Nephron (organoid): Measurements from ENCODE around the gene HMBS.
"Not testable (repeated sequence)": the region's sequence is repeated elsewhere in the genome, so short reads cannot be mapped to it uniquely, and the experiment has no call there.

Source experiments
- H3K27ac Mint-ChIP-seq, 3 experiments: 2 replicates each; pipeline ENCODE4 v1.8.0; 2020; ENCODE audit warnings: mixed read lengths in 3 of 3, mild to moderate bottlenecking in 2 of 3, moderate library complexity in 1 of 3
- H3K27me3 Mint-ChIP-seq: 2 replicates; pipeline ENCODE4 v1.8.0; 2021; ENCODE audit warnings: low read depth, mild to moderate bottlenecking, moderate library complexity, mixed read lengths
- H3K36me3 Mint-ChIP-seq: 2 replicates; pipeline ENCODE4 v1.8.0; 2020; ENCODE audit warnings: low read depth, mixed read lengths
- H3K4me1 Mint-ChIP-seq: 2 replicates; pipeline ENCODE4 v1.8.0; 2020; ENCODE audit warnings: mixed read lengths
- H3K4me3 Mint-ChIP-seq, 3 experiments: 2 replicates each; pipeline ENCODE4 v1.8.0; 2020; ENCODE audit warnings: mild to moderate bottlenecking in 3 of 3, mixed read lengths in 3 of 3, moderate library complexity in 2 of 3
- H3K9me3 Mint-ChIP-seq: 2 replicates; pipeline ENCODE4 v1.8.0; 2020; ENCODE audit warnings: mixed read lengths
- TF ChIP-seq, protein P1 (sequence below), 3 experiments: fragments of 200-600 bp; sonication (generic); IDR thresholded peaks; one replicate each; pipeline ENCODE4 v1.5.0; 2021; ENCODE audit warnings: antibody characterized with exemption in 3 of 3; ENCODE audit not compliant: unreplicated experiment in 3 of 3

The HMBS gene

GRCh38 chr11:119054418-119054817, 30.3 kb upstream of the HMBS start:
- peak overlapping the region; percentile 74 to 92 (median 75) for H3K4me3 Mint-ChIP-seq
- no peak overlapping the region for H3K27ac Mint-ChIP-seq
- TF ChIP-seq, protein P1, sequence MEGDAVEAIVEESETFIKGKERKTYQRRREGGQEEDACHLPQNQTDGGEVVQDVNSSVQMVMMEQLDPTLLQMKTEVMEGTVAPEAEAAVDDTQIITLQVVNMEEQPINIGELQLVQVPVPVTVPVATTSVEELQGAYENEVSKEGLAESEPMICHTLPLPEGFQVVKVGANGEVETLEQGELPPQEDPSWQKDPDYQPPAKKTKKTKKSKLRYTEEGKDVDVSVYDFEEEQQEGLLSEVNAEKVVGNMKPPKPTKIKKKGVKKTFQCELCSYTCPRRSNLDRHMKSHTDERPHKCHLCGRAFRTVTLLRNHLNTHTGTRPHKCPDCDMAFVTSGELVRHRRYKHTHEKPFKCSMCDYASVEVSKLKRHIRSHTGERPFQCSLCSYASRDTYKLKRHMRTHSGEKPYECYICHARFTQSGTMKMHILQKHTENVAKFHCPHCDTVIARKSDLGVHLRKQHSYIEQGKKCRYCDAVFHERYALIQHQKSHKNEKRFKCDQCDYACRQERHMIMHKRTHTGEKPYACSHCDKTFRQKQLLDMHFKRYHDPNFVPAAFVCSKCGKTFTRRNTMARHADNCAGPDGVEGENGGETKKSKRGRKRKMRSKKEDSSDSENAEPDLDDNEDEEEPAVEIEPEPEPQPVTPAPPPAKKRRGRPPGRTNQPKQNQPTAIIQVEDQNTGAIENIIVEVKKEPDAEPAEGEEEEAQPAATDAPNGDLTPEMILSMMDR (IDR thresholded peaks at IDR 0.05; ENCODE audit: unreplicated experiment in 3 of 3): no peak
- H3K4me1 Mint-ChIP-seq: peaks cover 27% of the 10 kb centered on the region
- no peaks in the 10 kb centered on the region for H3K9me3 Mint-ChIP-seq
- no peaks in the 10 kb centered on the region for H3K27me3 Mint-ChIP-seq
- H3K36me3 Mint-ChIP-seq: peaks cover 52% of the 10 kb centered on the region

- peak overlapping the region; percentile 27 to 88 (median 59) for H3K27ac Mint-ChIP-seq
- peaks cover 27% of the 10 kb centered on the region for H3K4me1 Mint-ChIP-seq
- H3K27me3 Mint-ChIP-seq: no peaks in the 10 kb centered on the region
- H3K9me3 Mint-ChIP-seq: no peaks in the 10 kb centered on the region
- peak overlapping the region; percentile 89 to 99 (median 92) for H3K4me3 Mint-ChIP-seq
- TF ChIP-seq, protein P1 (IDR thresholded peaks at IDR 0.05; ENCODE audit: unreplicated experiment in 3 of 3): no peak
- H3K36me3 Mint-ChIP-seq: peaks cover 44% of the 10 kb centered on the region
Observed at GRCh38 chr11:119055901-119056300, 28.8 kb upstream of the HMBS start.

DNA sequence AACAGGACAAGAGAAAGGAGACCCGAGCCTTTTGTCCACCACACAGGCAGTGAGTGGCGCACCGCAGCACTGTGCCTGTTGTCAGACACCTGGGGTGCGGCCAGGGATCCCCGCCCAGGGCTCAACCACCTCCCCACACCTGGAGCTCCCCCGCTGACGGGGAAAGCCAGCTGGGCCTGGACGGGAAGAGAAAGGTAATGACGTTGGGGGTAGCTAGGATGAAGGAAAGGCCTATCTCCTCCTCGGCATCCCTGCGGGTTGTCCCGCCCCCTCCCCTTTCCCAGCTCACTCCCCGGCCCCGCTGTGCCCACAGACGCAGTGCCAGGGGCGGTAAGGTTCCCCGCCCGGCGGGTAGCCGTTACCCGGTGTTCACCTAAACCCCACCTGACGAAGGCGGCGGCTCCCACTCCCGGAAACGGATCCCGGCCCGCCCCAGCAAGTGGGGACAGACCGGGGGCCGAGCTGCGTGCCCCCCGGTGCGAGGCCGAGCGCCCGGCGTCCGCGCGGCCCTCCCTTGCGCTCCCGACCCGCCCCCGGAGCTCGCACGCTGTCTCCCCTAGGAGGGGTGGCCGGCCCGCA, 28.2 kb upstream of the HMBS start:
- no peaks in the 10 kb centered on the region for H3K27me3 Mint-ChIP-seq

GRCh38 chr11:119057000-119057769, 27.5 kb upstream of the HMBS start, which contains the start of gene HYOU1:
HYOU1 (minus strand) TSS chr11:119057205; CDS start chr11:119056160, 1,045 bp downstream.
- Mint-ChIP-seq H3K36me3 (peaks cover 34% of the 10 kb centered on the region), H3K9me3 (no peaks in the 10 kb centered on the region), H3K4me1 (peaks cover 31% of the 10 kb centered on the region), H3K27ac (peak within 1 kb of the TSS; percentile 59 to 94 (median 90)), H3K4me3 (peak within 1 kb of the TSS; percentile 92 to 99 (median 97)), H3K27me3 (no peaks in the 10 kb centered on the region)
- TF ChIP-seq, protein P1 (IDR thresholded peaks at IDR 0.05; ENCODE audit: unreplicated experiment in 3 of 3): peak in 2 of 3 experiments; percentile 7 to 9

More for the DNA sequence above, 28.2 kb upstream of the HMBS start:
- H3K36me3 Mint-ChIP-seq: peaks cover 38% of the 10 kb centered on the region
- TF ChIP-seq, protein P1 (IDR thresholded peaks at IDR 0.05; ENCODE audit: unreplicated experiment in 3 of 3): no peak
- H3K9me3 Mint-ChIP-seq: no peaks in the 10 kb centered on the region
- H3K27ac Mint-ChIP-seq: peak overlapping the region; percentile 55 to 94 (median 90)
- H3K4me3 Mint-ChIP-seq: peak overlapping the region; percentile 92 to 99 (median 97)
- H3K4me1 Mint-ChIP-seq: peaks cover 31% of the 10 kb centered on the region

- H3K4me1 Mint-ChIP-seq: peaks cover 24% of the 10 kb centered on the region
- H3K9me3 Mint-ChIP-seq, H3K27ac Mint-ChIP-seq, H3K27me3 Mint-ChIP-seq: not testable (repeated sequence)
- peak overlapping the region in 1 of 3 experiments; percentile 61 for H3K4me3 Mint-ChIP-seq
- peaks cover 17% of the 10 kb centered on the region for H3K36me3 Mint-ChIP-seq
Observed at GRCh38 chr11:119059128-119059527, 25.6 kb upstream of the HMBS start.

DNA sequence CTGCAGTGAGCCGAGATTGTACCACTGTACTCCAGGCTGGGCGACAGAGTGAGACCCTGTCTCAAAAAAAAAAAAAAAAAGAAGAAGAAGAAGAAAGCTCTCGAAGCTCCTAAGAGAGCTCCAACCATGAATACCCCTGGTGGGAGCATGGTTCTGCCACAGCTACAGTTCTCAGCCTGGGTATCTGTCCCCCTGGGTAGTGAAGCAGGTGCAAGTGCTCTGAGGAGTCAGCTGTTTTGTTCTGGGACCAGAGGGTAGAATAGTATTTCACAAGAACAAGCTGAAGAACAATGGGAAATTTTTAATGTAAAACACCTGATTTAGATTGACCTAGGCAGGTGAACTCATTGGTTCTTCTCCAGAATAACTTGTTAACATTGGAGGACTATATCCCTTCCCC, 23.4 kb upstream of the HMBS start:
- peaks cover 26% of the 10 kb centered on the region for H3K4me1 Mint-ChIP-seq
- no peaks in the 10 kb centered on the region for H3K36me3 Mint-ChIP-seq
- no peaks in the 10 kb centered on the region for H3K27me3 Mint-ChIP-seq
- H3K9me3 Mint-ChIP-seq: no peaks in the 10 kb centered on the region
- H3K27ac Mint-ChIP-seq: no peak overlapping the region
- H3K4me3 Mint-ChIP-seq: no peak overlapping the region
- TF ChIP-seq, protein P1 (IDR thresholded peaks at IDR 0.05; ENCODE audit: unreplicated experiment in 3 of 3): no peak
